Memory B cell (primary cell): Measurements from ENCODE around the gene CENPE.

Source experiments
- ATAC-seq: fragments of 150-1000 bp; cut with Tn5 transposase; 2 replicates; pipeline ENCODE4 v1.10.0; 2021; ENCODE audit warnings: low read depth, mild to moderate bottlenecking, moderate library complexity
- DNase-seq, 2 donors: peaks; one replicate each; pipeline ENCODE4 v3.0.0; 2022; ENCODE audit warnings: low spot score in 2 of 2
- H3K27ac Mint-ChIP-seq: one replicate; pipeline ENCODE4 v1.8.0; 2022; ENCODE audit warnings: mild to moderate bottlenecking, moderate library complexity, mixed read lengths
- H3K27me3 Mint-ChIP-seq: one replicate; pipeline ENCODE4 v1.8.0; 2022; ENCODE audit warnings: mixed read lengths
- H3K36me3 Mint-ChIP-seq: one replicate; pipeline ENCODE4 v1.8.0; 2022; ENCODE audit warnings: mild to moderate bottlenecking, mixed read lengths
- H3K4me1 Mint-ChIP-seq: one replicate; pipeline ENCODE4 v1.8.0; 2022; ENCODE audit warnings: mixed read lengths
- H3K4me3 Mint-ChIP-seq: one replicate; pipeline ENCODE4 v1.8.0; 2022; ENCODE audit warnings: mild to moderate bottlenecking, moderate library complexity, mixed read lengths
- H3K9me3 Mint-ChIP-seq: one replicate; pipeline ENCODE4 v1.8.0; 2022; ENCODE audit warnings: mixed read lengths

CENPE gene

DNA sequence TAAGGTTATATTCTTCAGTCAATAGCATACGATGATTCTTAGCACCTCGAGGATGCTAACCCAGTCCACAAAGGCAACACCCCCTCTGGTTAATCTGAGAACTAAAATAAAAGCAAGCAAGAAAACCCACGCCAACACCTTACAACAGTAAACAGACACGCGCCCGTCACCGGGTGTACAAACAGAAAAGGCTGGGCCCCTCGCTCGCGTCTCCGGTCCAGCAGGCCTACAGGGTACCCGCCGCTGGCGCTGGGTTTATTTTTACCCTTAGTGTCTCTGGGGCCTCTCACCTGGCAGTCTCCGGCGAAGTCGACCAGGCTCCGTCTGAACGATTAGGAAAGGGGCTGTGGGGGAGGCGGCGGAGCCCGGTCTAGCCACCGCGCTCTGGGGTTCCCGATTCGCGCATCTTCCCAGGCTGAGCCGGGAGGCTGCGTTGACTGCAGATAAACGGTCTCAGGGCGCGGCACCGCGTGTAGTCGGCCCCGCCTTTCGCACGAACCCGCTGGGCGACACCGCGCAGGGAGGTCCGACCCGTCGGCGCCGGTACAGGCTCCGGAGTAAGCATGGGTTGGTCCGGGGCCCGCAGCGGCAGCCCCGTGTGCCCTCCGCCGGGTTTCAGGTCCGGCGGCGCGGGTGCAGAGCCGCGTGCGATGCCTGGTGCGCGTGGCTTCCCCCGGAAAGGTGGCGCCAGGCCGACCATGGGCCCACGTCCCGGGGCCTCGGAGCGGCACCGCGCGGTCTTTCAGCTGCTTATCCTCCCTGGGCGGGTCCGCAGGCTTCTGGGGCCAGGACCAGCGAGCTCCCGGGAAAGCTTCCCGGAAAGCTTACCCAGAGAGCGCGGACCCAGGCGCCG, 122.0 kb downstream of the CENPE start:
- DNase-seq, result peak; percentile 50 to 70
- Mint-ChIP-seq H3K4me3 (peak overlapping the region; percentile 91), H3K4me1 (peaks cover 26% of the 10 kb centered on the region), H3K36me3 (no peaks in the 10 kb centered on the region), H3K27ac (peak overlapping the region; percentile 97), H3K27me3 (no peaks in the 10 kb centered on the region), H3K9me3 (no peaks in the 10 kb centered on the region)
- ATAC-seq, result peak; percentile 67

DNA sequence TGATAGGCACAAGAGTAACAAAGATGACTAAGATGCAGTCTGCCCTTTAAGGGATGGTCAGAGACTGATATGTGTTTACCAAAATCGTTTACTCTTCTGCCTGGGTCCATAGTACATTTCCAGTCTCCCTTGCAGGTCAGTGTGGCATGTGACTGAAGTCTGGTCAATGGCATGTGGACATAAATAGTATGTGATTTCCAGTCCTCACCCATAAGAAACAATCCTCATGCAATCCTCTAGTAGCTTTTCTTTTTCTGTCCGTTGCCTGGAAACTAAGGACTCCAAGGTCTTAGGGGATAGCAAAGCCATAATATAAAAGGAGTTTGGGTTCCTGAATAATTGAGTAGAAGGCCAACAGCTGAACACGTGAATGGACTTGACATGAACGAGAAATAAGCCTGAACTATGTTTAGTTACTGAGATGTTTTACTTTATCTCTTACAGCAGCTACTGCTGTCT, 122.7 kb downstream of the CENPE start:
- no peaks in the 10 kb centered on the region for H3K36me3 Mint-ChIP-seq
- peak overlapping the region; percentile 97 for H3K27ac Mint-ChIP-seq
- no peak for DNase-seq
- H3K9me3 Mint-ChIP-seq, result no peaks in the 10 kb centered on the region
- ATAC-seq, result no peak
- peaks cover 26% of the 10 kb centered on the region for H3K4me1 Mint-ChIP-seq
- peak overlapping the region; percentile 91 for H3K4me3 Mint-ChIP-seq
- no peaks in the 10 kb centered on the region for H3K27me3 Mint-ChIP-seq

DNA sequence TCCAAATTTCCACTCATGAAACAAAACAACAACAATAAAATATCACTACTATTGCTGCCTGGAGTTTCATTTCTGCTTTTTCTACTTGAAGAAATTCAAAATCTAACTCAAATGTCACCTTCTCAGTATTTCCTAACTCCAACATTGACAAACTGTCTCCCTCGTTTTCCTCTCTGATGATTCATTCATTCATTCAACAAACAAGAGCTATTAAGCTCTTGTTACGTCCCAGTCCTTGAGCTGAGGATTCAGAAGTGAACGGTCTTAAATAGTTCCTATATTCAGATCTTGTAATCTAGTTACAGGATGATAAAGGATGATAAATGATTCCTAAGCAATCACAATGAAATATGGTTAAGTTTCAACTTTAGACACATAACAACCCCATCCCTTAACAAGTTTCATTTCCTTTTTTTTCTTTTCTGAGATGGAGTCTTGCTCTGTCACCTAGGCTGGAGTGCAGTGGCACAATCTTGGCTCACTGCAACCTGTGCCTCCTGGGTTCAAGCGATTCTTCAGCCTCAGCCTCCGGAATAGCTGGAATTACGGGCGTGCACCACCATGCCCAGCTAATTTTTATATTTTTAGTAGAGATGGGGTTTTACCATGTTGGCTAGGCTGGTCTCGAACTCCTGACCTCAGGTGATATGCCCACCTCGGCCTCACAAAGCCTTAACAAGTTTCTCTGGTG, 123.3 kb downstream of the CENPE start:
- peak in 1 of 2 donors; percentile 11 for DNase-seq
- Mint-ChIP-seq H3K27ac (peak overlapping the region; percentile 97), H3K9me3 (no peaks in the 10 kb centered on the region)

DNA sequence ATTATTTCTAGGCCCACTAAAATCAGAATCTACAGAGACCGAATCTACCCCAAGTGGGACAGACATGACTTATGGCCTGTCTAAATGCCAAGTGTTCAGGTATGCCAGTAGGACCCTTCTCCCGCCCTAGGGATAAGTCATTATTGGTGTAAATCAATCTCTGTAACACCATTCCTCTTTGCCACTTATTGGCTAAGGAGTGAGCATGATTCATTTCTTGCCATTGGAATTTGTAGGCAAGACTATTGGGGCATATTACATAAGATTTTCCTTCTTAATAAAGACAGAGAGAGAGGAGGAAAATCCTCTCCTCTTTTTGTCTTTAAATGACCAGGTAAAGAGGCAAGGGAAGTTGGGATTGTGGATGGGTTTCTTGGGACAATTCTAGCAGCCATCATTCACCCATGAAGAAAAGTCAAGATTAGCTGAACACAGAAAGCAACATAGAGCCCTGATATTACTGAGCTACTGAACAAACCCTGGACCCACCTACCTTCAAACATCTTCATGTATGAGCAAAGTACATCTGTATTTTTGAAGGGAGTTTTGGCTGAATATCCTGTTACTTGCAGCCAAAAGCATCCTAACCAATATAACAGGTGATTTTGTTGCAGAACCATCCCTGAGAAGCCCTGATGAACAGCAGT, 124.2 kb downstream of the CENPE start:
- Mint-ChIP-seq H3K27me3 (no peaks in the 10 kb centered on the region), H3K4me3 (no peak overlapping the region), H3K36me3 (no peaks in the 10 kb centered on the region), H3K9me3 (no peaks in the 10 kb centered on the region), H3K27ac (no peak overlapping the region), H3K4me1 (peaks cover 26% of the 10 kb centered on the region)
- DNase-seq (no peak), ATAC-seq (no peak)

More for the DNA sequence above, 123.3 kb downstream of the CENPE start:
- Mint-ChIP-seq H3K4me3 (peak overlapping the region; percentile 91), H3K4me1 (peaks cover 26% of the 10 kb centered on the region), H3K36me3 (no peaks in the 10 kb centered on the region), H3K27me3 (no peaks in the 10 kb centered on the region)
- ATAC-seq, result peak; percentile 36

DNA sequence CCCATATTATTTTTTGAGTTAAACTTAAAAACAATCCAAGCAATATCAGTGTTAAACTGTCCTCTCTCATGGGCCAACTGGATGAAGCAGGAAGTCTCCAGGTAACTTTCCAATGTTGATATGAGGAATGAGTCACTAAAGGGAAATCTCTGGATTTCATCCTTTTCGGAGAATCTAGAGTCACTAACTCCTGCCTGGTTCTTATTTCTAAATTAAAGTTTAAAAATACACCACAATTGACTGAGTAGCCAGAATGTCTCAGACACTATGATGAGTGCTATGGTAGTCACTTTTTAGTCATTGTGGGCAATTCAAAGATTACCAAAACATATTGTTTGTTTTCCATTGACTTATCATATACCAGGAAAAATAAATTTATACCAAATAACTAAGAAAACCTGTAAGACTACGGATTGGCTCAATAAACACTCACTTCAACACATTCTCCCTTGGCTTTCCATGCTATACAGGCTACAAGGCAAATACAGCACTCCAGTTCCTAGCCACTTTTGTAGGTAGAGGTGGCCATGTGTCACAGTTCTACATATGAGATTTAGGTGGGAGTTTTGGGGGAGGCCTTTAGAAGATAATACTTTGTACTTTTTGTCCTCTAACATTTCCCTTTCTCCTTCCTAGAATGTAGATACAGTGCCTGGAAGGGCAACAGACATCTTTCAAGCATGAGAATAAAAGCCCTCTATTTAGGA, 130.1 kb downstream of the CENPE start:
- H3K9me3 Mint-ChIP-seq, result no peaks in the 10 kb centered on the region
- H3K4me3 Mint-ChIP-seq, result no peak overlapping the region
- H3K27ac Mint-ChIP-seq, result no peak overlapping the region
- peaks cover 15% of the 10 kb centered on the region for H3K36me3 Mint-ChIP-seq
- ATAC-seq, result no peak
- no peaks in the 10 kb centered on the region for H3K27me3 Mint-ChIP-seq
- H3K4me1 Mint-ChIP-seq, result peaks cover 6% of the 10 kb centered on the region
- no peak for DNase-seq

GRCh38 chr4:103060453-103061148, 137.5 kb downstream of the CENPE start:
- Mint-ChIP-seq H3K4me1 (no peaks in the 10 kb centered on the region), H3K36me3 (peaks cover 18% of the 10 kb centered on the region), H3K4me3 (no peak overlapping the region), H3K27ac (no peak overlapping the region), H3K27me3 (no peaks in the 10 kb centered on the region), H3K9me3 (no peaks in the 10 kb centered on the region)
- no peak for ATAC-seq
- DNase-seq, result no peak
